ENCODE results near the gene C13orf42. TPM values are rescaled to one million over a fixed set of nuclear protein-coding genes. Genes with fewer than 3 reads are reported as not detected.

The C13orf42 gene
- total RNA-seq, 4 donors from 2014 or later: not detected

DNA sequence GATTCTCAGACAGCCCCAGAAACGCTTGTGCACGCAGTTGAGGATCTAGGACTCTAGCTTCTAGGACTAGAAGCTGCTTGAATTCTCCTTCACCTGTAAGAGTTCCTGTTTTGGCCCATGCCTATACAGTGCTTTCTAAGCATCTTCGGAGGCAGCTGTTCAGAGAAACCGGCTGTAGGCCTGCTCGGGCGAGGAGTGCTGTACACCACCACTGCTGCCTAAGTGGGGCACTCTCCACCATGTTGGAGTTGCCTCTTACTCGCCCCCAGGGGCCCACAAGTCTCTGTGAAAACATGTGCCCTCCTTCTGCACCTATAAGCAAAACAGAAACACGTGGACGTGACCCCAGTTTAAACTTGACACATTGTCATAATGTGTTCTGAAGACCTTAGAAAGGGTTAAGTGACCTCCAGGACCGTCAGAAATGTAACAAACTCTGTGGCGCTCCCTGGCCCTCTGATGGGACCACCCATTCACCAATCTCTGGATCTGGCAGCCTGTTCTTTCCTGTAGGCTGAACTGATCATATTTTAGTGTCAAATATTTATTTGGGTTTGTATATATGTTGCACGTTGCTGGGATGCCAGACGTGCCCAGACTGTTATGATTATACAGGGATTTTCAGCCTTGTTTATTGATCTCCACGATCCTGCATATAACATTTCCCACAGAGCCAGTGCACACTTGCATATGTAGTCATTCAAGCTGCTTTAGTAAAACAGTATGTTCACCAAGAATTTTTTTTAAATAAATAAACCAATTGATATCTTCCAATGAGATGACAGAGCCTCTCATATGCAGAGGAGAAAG, 60.8 kb downstream of the C13orf42 start:
- Histone ChIP-seq H3K4me3 (replicated peaks in 1 of 3) (no peak overlapping the region), H3K27me3 (no peaks in the 10 kb centered on the region), H3K9me3 (no peaks in the 10 kb centered on the region), H3K36me3 (no peaks in the 10 kb centered on the region), H3K4me1 (no peaks in the 10 kb centered on the region), H3K27ac (no peak overlapping the region)
- intact Hi-C loops (cut with DNase I): no loop called here
- no peak for DNase-seq
- no peak for TF ChIP-seq POLR2A (IDR thresholded peaks at IDR 0.05)
- TF ChIP-seq, protein P1, sequence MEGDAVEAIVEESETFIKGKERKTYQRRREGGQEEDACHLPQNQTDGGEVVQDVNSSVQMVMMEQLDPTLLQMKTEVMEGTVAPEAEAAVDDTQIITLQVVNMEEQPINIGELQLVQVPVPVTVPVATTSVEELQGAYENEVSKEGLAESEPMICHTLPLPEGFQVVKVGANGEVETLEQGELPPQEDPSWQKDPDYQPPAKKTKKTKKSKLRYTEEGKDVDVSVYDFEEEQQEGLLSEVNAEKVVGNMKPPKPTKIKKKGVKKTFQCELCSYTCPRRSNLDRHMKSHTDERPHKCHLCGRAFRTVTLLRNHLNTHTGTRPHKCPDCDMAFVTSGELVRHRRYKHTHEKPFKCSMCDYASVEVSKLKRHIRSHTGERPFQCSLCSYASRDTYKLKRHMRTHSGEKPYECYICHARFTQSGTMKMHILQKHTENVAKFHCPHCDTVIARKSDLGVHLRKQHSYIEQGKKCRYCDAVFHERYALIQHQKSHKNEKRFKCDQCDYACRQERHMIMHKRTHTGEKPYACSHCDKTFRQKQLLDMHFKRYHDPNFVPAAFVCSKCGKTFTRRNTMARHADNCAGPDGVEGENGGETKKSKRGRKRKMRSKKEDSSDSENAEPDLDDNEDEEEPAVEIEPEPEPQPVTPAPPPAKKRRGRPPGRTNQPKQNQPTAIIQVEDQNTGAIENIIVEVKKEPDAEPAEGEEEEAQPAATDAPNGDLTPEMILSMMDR (IDR thresholded peaks at IDR 0.05): no peak
- 81 to 86% methylated on average over 14 of the region's 14 CpGs for WGBS, 2 donors

DNA sequence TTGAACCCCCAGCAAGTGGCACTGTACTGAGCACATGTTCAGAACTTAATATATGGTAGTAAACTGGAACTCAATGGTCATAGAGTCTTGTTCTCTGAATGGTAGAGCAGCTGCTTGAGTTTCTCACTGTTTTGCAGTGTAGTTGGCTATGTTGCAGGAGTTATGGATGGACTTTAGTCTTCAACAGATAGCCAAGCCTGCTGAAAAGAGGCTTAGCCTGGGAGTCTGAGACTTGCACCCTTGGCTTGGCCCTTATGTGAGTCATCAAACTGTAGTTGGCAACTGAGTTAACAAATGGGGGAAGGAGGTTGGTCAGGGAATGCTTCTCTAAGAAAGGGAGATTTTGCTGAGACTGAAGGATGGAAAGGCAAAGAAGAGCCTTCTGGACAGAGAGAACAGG, 62.5 kb downstream of the C13orf42 start:
- intact Hi-C loops (cut with DNase I): no loop called here
- TF ChIP-seq POLR2A (IDR thresholded peaks at IDR 0.05): no peak
- TF ChIP-seq, protein P1 (IDR thresholded peaks at IDR 0.05): no peak
- H3K27ac ChIP-seq: no peak overlapping the region
- H3K9me3 ChIP-seq: no peaks in the 10 kb centered on the region
- H3K36me3 ChIP-seq: no peaks in the 10 kb centered on the region
- no peak overlapping the region for H3K4me3 ChIP-seq (replicated peaks in 1 of 3)
- no peaks in the 10 kb centered on the region for H3K4me1 ChIP-seq
- H3K27me3 ChIP-seq: no peaks in the 10 kb centered on the region
- DNase-seq: no peak

DNA sequence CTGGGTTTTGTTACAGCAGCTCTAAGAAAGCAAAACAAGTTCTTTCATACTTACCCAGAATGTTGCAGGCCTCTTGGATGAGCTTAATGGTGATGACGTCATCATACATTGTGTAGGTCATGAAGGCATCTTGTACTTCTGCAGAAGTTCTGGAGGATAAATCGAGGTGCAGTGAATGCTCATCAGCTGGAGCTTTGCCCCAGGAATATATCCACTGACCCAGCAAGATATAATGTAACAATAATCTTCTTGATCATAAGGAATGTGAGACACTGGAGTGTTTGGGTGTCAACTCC, 63.0 kb downstream of the C13orf42 start:
- no peak overlapping the region for H3K27ac ChIP-seq
- no peak for DNase-seq
- H3K4me1 ChIP-seq: no peaks in the 10 kb centered on the region
- no peak for TF ChIP-seq POLR2A (IDR thresholded peaks at IDR 0.05)
- TF ChIP-seq, protein P1 (IDR thresholded peaks at IDR 0.05): no peak
- no peaks in the 10 kb centered on the region for H3K9me3 ChIP-seq
- H3K36me3 ChIP-seq: no peaks in the 10 kb centered on the region
- H3K4me3 ChIP-seq (replicated peaks in 1 of 3): no peak overlapping the region
- no peaks in the 10 kb centered on the region for H3K27me3 ChIP-seq
- 90 to 93% methylated on average over 2 of the region's 2 CpGs for WGBS, 2 donors
- intact Hi-C loops (cut with DNase I): no loop called here

DNA sequence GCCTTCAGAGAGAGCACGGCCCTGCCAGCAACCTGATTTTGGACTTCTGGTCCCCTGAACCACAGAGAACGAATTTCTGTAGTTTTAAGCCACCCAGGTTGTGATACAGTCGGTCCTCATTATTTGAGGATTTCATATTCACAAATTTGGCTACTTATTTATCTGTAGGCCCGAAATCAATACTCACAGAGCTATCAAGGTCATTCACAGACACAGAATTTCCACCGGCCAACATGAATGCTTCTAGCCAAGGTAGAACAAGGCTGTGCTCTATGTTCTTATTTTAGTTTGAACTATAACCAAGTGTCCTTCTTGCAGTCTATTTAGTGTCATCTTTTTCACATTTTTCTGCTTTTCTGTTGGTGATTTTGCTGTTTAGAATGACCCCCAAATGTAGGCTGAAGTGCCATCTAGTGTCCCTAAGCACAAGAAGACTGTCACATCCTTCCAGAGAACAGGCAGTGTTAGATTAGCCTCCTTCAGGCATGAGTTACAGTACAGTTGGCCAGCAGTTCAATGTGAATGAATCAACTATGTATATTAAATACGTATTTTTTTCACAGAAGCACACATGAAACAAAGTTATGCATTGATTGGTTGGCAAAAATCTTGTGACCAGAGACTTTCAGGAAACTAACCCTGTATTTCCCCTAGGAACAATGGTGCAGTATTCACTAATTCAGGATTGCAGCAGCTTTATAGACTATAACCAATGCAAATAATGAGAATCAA, 63.5 kb downstream of the C13orf42 start:
- Histone ChIP-seq H3K27me3 (no peaks in the 10 kb centered on the region), H3K9me3 (no peaks in the 10 kb centered on the region), H3K4me3 (replicated peaks in 1 of 3) (no peak overlapping the region), H3K4me1 (no peaks in the 10 kb centered on the region), H3K27ac (no peak overlapping the region), H3K36me3 (no peaks in the 10 kb centered on the region)
- intact Hi-C loops (cut with DNase I): no loop called here
- 86 to 91% methylated on average over 6 of the region's 6 CpGs for WGBS, 2 donors
- no peak for DNase-seq
- TF ChIP-seq, protein P1 (IDR thresholded peaks at IDR 0.05): no peak
- no peak for TF ChIP-seq POLR2A (IDR thresholded peaks at IDR 0.05)

DNA sequence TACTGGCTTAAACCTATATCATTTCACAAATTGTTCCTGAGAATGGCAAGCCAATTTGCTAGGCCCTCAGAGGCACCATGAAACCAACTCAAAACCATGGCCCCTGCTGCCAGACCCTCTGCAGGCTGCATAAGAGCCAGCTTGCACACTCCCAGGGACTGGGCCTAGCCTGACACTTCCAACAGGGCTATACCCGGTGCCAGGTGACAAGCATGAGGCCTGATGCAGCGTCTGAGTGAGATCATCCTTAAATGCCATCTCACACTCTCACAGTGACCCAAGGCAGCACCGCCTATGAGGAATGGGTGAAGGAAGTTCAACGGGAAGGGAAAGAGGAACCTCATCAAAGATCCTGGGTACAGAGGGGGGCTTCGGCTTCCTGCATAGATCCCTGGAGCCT, 65.6 kb downstream of the C13orf42 start:
- H3K36me3 ChIP-seq: no peaks in the 10 kb centered on the region
- TF ChIP-seq, protein P1 (IDR thresholded peaks at IDR 0.05): no peak
- no peak for TF ChIP-seq POLR2A (IDR thresholded peaks at IDR 0.05)
- DNase-seq: no peak
- no peaks in the 10 kb centered on the region for H3K27me3 ChIP-seq
- 82 to 87% methylated on average over 5 of the region's 5 CpGs for WGBS, 2 donors
- H3K27ac ChIP-seq: no peak overlapping the region
- H3K4me1 ChIP-seq: no peaks in the 10 kb centered on the region
- H3K9me3 ChIP-seq: no peaks in the 10 kb centered on the region
- intact Hi-C loops (cut with DNase I): no loop called here
- H3K4me3 ChIP-seq (replicated peaks in 1 of 3): no peak overlapping the region
